Measurements from ENCODE around the gene ODAD4.

ODAD4 gene

DNA sequence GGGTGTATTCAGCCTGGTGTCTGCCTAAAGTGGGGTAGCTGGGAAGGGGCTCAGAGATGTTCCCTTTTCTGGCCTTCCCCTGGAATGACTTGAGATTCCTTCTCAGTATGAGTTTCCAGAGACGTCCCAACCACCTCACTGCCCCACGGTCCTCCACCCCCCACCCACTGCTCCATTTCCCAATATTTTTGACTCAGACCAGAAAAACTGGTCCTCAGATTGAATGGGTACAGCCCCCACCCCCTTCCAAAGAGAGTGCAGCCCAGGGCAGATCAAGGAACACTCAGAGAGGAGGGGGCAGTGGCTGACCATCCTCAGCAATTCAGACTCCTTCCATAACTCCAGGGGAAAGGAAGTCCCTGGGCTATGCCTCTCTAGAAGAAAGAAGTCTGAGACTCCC is 14.9 kb upstream of the ODAD4 start:
- no peak for TF ChIP-seq RAD21 (IDR thresholded peaks at IDR 0.05; ENCODE audit: low read depth)
- no peak for TF ChIP-seq TCF12 (IDR thresholded peaks at IDR 0.05; ENCODE audit: low read depth)
- no peak for TF ChIP-seq EP300 (IDR thresholded peaks at IDR 0.05; ENCODE audit: borderline replicate concordance)

GRCh38 chr17:41917192-41917591 is 13.2 kb upstream of the ODAD4 start:
- TF ChIP-seq YY1 (IDR thresholded peaks at IDR 0.05; ENCODE audit: low read depth) (no peak), TEAD4 (IDR thresholded peaks at IDR 0.05) (no peak), TAF1 (IDR thresholded peaks at IDR 0.05; ENCODE audit: low read depth) (no peak), ZBTB7A (IDR thresholded peaks at IDR 0.05; ENCODE audit: low read depth) (no peak), CREB1 (IDR thresholded peaks at IDR 0.05; ENCODE audit: low read depth) (no peak), RAD21 (IDR thresholded peaks at IDR 0.05; ENCODE audit: low read depth) (no peak), FOXM1 (IDR thresholded peaks at IDR 0.05; ENCODE audit: borderline replicate concordance, low read depth) (no peak), USF1 (IDR thresholded peaks at IDR 0.05) (no peak), TCF12 (IDR thresholded peaks at IDR 0.05; ENCODE audit: low read depth) (no peak), EGR1 (IDR thresholded peaks at IDR 0.05) (no peak), CEBPB (IDR thresholded peaks at IDR 0.05) (no peak), EP300 (IDR thresholded peaks at IDR 0.05; ENCODE audit: borderline replicate concordance) (no peak)
- TF ChIP-seq, protein P1, sequence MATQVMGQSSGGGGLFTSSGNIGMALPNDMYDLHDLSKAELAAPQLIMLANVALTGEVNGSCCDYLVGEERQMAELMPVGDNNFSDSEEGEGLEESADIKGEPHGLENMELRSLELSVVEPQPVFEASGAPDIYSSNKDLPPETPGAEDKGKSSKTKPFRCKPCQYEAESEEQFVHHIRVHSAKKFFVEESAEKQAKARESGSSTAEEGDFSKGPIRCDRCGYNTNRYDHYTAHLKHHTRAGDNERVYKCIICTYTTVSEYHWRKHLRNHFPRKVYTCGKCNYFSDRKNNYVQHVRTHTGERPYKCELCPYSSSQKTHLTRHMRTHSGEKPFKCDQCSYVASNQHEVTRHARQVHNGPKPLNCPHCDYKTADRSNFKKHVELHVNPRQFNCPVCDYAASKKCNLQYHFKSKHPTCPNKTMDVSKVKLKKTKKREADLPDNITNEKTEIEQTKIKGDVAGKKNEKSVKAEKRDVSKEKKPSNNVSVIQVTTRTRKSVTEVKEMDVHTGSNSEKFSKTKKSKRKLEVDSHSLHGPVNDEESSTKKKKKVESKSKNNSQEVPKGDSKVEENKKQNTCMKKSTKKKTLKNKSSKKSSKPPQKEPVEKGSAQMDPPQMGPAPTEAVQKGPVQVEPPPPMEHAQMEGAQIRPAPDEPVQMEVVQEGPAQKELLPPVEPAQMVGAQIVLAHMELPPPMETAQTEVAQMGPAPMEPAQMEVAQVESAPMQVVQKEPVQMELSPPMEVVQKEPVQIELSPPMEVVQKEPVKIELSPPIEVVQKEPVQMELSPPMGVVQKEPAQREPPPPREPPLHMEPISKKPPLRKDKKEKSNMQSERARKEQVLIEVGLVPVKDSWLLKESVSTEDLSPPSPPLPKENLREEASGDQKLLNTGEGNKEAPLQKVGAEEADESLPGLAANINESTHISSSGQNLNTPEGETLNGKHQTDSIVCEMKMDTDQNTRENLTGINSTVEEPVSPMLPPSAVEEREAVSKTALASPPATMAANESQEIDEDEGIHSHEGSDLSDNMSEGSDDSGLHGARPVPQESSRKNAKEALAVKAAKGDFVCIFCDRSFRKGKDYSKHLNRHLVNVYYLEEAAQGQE (IDR thresholded peaks at IDR 0.05; ENCODE audit: low read depth) = no peak
- TF ChIP-seq, protein P2, sequence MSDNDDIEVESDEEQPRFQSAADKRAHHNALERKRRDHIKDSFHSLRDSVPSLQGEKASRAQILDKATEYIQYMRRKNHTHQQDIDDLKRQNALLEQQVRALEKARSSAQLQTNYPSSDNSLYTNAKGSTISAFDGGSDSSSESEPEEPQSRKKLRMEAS (IDR thresholded peaks at IDR 0.05) = no peak

DNA sequence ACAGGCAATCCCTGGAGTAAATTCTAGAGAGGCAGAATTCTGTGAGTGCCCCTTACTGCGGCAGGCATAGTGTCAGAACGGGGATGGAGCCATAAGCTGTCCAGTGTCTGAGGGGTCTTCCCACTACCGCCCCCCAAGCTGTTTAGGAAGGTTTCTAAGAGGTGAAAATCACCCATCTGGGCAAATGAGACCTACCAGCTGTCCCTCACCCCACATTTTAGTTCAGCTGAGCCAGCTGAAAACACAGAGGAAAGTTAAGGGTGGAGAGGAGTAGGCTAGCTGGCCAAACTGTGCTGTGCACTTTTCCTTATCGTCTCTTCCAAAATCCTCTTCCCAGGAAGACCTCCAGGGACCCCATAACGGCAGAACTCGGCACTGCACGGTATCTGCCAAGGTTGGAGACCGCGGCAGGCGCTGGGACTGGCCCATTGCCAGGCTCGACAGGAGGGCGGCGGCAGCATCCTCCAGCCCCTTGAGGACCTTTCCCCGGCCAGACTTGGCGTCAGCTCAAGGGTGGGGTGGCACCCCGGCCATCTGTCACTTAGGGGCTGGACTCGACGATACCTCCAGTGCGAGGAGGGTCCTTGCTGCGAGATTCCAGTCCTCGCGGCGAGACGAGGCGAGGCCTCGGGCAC is 12.6 kb upstream of the ODAD4 start:
- TF ChIP-seq FOXM1 (IDR thresholded peaks at IDR 0.05; ENCODE audit: borderline replicate concordance, low read depth) = no peak
- TF ChIP-seq NFIC (IDR thresholded peaks at IDR 0.05) = peak; percentile 73

- peak; percentile 25; the same call in 1 of the 2 replicates for TF ChIP-seq FOXM1 (IDR thresholded peaks at IDR 0.05; ENCODE audit: borderline replicate concordance, low read depth)
- TF ChIP-seq, protein P2 (IDR thresholded peaks at IDR 0.05) = peak; percentile 50
- peak; percentile 82 for TF ChIP-seq TAF1 (IDR thresholded peaks at IDR 0.05; ENCODE audit: low read depth)
- no peak for TF ChIP-seq TEAD4 (IDR thresholded peaks at IDR 0.05)
- peak; percentile 47 for TF ChIP-seq NFIC (IDR thresholded peaks at IDR 0.05)
- TF ChIP-seq EP300 (IDR thresholded peaks at IDR 0.05; ENCODE audit: borderline replicate concordance) = no peak
- TF ChIP-seq RAD21 (IDR thresholded peaks at IDR 0.05; ENCODE audit: low read depth) = no peak
- peak; percentile 40; the same call in 1 of the 2 replicates for TF ChIP-seq YY1 (IDR thresholded peaks at IDR 0.05; ENCODE audit: low read depth)
- no peak; the same call in 1 of the 2 replicates for TF ChIP-seq TCF12 (IDR thresholded peaks at IDR 0.05; ENCODE audit: low read depth)
- no peak for TF ChIP-seq ZBTB7A (IDR thresholded peaks at IDR 0.05; ENCODE audit: low read depth)
- no peak for TF ChIP-seq CEBPB (IDR thresholded peaks at IDR 0.05)
- TF ChIP-seq USF1 (IDR thresholded peaks at IDR 0.05) = peak; percentile 28; the same call in 1 of the 2 replicates
- TF ChIP-seq, protein P1 (IDR thresholded peaks at IDR 0.05; ENCODE audit: low read depth) = 0 out of 2 replicates have a peak, but pooled peaks have one; percentile 26
- no peak for TF ChIP-seq EGR1 (IDR thresholded peaks at IDR 0.05)
- peak; percentile 48; the same call in 1 of the 2 replicates for TF ChIP-seq CREB1 (IDR thresholded peaks at IDR 0.05; ENCODE audit: low read depth)
Observed at GRCh38 chr17:41918314-41919164, 11.9 kb upstream of the ODAD4 start, which contains the start of gene ACLY. Gene ACLY (minus strand): TSS chr17:41918951. CDS start chr17:41913873, 5,078 bp downstream.

DNA sequence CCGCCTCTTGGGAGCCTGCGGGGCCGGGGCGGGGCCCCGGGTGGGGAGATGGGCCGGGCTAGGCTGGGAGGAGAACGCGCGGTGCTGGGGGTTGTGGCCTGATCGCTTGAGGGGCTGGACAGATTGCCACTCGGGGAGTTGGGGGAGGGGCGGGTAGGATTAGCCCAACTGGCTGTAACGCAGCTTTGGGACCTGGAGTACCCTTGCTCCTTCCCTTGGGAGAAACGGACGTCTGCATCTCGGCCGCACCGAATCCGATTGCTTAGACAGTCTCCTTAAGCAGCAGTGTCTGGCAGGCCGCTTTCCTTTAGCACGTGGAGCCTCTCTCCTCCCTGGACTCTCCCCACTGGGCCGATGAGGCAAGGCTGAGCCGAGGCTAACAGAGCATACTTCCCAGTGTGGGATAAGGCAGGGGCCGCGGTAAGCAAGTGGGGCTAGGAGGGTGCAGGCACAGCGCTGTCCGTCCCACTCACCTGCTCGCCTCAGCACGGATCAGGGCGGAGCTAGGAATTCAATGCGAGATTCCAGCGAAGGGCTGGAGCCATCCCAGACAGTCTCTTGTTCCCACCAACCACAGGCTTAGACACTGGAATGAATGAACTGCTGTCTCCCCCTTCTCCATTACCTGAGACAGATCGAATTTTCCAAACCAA is 11.1 kb upstream of the ODAD4 start:
- TF ChIP-seq YY1 (IDR thresholded peaks at IDR 0.05; ENCODE audit: low read depth) (0 out of 2 replicates have a peak, but pooled peaks have one; percentile 14), TCF12 (IDR thresholded peaks at IDR 0.05; ENCODE audit: low read depth) (no peak; the same call in 1 of the 2 replicates), TEAD4 (IDR thresholded peaks at IDR 0.05) (peak; percentile 86)
- TF ChIP-seq, protein P2 (IDR thresholded peaks at IDR 0.05) = peak; percentile 86
